ENCODE results near the gene CRADD. TPM values are rescaled to one million over a fixed set of nuclear protein-coding genes. Genes with fewer than 3 reads are reported as not detected.
"Not testable (repeated sequence)": the region's sequence is repeated elsewhere in the genome, so short reads cannot be mapped to it uniquely, and the experiment has no call there.

CRADD gene
- total RNA-seq, 4 donors from 2014 or later, result 27.7 to 61.0 (median 34.2) TPM

- DNase-seq (ENCODE audit: low spot score), result no peak
- TF ChIP-seq, protein P1, sequence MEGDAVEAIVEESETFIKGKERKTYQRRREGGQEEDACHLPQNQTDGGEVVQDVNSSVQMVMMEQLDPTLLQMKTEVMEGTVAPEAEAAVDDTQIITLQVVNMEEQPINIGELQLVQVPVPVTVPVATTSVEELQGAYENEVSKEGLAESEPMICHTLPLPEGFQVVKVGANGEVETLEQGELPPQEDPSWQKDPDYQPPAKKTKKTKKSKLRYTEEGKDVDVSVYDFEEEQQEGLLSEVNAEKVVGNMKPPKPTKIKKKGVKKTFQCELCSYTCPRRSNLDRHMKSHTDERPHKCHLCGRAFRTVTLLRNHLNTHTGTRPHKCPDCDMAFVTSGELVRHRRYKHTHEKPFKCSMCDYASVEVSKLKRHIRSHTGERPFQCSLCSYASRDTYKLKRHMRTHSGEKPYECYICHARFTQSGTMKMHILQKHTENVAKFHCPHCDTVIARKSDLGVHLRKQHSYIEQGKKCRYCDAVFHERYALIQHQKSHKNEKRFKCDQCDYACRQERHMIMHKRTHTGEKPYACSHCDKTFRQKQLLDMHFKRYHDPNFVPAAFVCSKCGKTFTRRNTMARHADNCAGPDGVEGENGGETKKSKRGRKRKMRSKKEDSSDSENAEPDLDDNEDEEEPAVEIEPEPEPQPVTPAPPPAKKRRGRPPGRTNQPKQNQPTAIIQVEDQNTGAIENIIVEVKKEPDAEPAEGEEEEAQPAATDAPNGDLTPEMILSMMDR (IDR thresholded peaks at IDR 0.05), result no peak
- ATAC-seq (ENCODE audit: low FRiP score), result no peak
Measured at GRCh38 chr12:93748672-93749383, 71.7 kb downstream of the CRADD start.

DNA sequence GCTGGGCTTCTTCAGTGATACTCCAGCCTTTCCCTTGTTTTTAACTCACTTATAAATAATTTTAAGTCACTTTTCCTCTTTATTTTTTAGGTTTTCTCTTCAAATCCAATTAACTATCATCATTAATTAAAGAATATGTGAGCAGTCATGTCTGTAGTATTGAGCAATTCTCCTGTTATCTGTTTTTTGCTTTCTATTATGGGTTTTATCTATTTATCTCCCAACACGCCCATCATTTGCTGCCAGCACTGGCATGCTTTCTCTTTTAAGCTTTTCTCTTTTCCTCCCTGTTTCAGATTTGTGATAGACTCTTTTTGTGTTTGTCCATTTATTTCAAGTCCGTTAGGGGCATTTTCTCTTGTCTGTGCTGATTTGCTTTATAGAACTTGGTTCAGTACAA, 72.3 kb downstream of the CRADD start:
- DNase-seq (ENCODE audit: low spot score) (no peak), ATAC-seq (ENCODE audit: low FRiP score) (no peak)
- TF ChIP-seq, protein P1 (IDR thresholded peaks at IDR 0.05), result no peak

GRCh38 chr12:93750056-93750455, 72.9 kb downstream of the CRADD start:
- TF ChIP-seq, protein P1 (IDR thresholded peaks at IDR 0.05), result no peak
- DNase-seq (ENCODE audit: low spot score) (no peak), ATAC-seq (ENCODE audit: low FRiP score) (no peak)

DNA sequence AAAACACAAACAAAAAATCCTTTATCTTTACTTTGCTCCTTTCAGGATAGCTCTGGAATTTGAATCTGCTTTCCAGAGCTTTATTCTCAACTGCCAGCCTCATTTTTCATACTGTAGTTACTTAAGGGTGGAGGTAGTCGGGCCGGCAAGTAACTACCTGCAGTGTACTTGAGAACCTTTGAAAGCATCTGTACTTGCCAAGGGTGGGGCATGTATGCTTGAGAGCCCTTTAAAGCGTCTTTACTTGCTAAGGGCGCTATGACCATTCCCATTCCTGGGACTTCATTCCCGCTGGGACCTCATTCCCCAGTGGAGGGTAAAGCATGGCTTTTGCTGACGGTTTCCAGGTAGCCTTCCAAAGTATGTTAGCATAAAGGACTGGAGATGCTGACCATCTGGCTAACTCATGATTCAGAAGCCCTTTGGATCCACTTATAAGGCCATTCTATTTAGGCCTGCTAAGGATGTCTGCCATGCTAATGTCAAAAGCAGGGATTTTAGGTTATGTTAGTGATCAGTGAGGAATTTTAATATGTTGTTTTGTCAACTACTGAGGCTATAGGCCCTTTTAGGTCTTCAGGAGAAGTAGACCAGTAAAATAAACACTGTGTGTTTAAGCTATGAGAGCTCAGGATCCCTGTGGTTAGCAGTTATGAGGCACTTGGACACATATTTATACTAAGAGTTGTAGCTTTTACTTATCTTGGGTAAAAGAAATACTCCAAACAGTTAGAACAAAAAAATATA, 74.9 kb downstream of the CRADD start:
- DNase-seq (ENCODE audit: low spot score) (no peak), ATAC-seq (ENCODE audit: low FRiP score) (no peak)
- TF ChIP-seq, protein P1 (IDR thresholded peaks at IDR 0.05), result no peak

- DNase-seq (ENCODE audit: low spot score), result no peak
- no peak for ATAC-seq (ENCODE audit: low FRiP score)
- TF ChIP-seq, protein P1 (IDR thresholded peaks at IDR 0.05), result no peak
Measured at GRCh38 chr12:93753285-93753684, 76.1 kb downstream of the CRADD start.

DNA sequence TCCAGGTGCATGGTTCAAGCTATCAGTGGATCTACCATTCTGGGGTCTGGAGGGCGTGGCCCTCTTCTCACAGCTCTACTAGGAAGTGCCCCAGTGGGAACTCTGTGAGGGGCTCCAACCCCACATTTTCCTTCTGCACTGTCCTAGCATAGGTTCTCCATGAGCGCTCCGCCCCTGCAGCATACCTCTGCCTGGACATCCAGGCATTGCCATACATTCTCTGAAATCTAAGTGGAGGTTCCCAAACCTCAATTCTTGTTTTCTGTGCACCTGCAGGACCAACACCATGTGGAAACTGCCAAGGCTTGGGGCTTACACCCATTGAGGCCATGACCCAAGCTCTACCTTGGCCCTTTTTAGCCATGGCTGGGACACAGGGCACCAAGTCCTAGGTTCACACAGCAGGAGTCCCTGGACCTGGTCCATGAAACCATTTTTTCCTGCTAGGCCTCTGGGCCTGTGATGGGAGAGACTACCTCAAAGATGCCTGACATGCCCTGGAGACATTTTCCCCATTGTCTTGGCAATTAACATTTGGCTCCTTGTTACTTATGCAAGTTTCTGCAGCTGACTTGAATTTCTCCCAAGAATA, 76.8 kb downstream of the CRADD start:
- ATAC-seq (ENCODE audit: low FRiP score) (no peak), DNase-seq (ENCODE audit: low spot score) (no peak)
- TF ChIP-seq, protein P1 (IDR thresholded peaks at IDR 0.05), result no peak

GRCh38 chr12:93754859-93755258, 77.7 kb downstream of the CRADD start:
- DNase-seq (ENCODE audit: low spot score); ATAC-seq (ENCODE audit: low FRiP score): not testable (repeated sequence)
